Measurements from ENCODE around the gene CARD19.
A peak's percentile ranks its signal among the peaks of the same experiment; 100 is the strongest.

The CARD19 gene

GRCh38 chr9:93133681-93134014 lies 37.6 kb downstream of the CARD19 start:
- DNase-seq (ENCODE audit: low read depth in 2 of 2): peak in 1 of 2 donors; percentile 29

GRCh38 chr9:93134015-93134739 lies 38.2 kb downstream of the CARD19 start, which contains the start of gene NINJ1:
NINJ1 (minus strand) TSS chr9:93134251; CDS start chr9:93134217, 34 bp downstream.
- peak; percentile 84 to 85 for DNase-seq (ENCODE audit: low read depth in 2 of 2)

GRCh38 chr9:93134740-93135444 lies 38.9 kb downstream of the CARD19 start:
- DNase-seq (ENCODE audit: low read depth in 2 of 2): no peak

GRCh38 chr9:93136011-93136440 lies 40.0 kb downstream of the CARD19 start:
- no peak for DNase-seq (ENCODE audit: low read depth in 2 of 2)

DNA sequence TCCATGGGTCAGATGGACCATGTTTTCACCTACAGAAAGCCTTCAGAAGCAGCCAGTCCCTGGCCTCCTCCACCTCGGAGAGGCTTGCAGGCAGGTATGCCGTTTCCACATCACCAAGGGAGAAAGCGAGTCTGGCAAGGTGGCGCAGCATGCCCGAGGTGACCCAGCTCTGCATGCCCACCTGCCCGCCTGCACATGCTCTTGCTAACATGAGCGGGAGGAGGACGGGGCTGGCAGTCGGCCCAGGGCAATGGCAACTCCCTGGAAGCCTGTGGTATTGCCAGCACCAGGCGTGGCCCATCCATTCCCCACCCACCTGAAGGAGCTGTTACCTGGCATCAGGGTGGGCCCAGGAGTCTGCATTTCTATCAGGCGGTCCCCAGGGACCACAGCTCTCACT lies 41.3 kb downstream of the CARD19 start:
- DNase-seq (ENCODE audit: low read depth in 2 of 2): no peak

DNA sequence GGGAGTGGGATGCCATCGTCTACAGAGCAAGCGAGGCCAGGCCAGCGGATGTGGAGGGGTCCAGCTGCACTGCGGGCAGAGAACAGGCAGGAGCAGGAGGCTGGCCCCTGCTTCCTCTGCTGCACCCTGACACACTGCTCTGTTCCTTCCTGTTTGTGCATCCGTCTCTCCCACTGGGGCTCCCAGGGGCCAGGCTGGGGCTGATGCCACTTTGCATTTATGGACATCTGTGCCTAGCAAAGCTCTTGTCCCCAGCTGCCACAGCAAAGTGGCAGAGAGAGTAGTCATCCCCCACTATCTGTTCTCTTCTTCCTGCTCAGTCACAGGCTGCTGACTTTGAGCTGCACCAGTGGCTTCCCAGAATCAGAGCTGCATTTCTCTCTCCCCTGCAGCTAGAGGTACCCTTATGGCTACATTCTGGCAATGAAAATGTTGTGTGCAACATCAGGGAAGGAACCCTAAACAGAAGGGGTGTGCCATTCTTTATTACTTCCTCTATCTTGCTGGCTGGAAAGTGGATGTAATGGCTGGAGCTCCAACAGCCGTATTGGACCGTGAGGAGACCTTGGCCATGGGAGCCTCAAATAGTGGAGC lies 42.3 kb downstream of the CARD19 start:
- DNase-seq (ENCODE audit: low read depth in 2 of 2): no peak

- DNase-seq (ENCODE audit: low read depth in 2 of 2): no peak
Measured at GRCh38 chr9:93139365-93140182, 43.6 kb downstream of the CARD19 start.

DNA sequence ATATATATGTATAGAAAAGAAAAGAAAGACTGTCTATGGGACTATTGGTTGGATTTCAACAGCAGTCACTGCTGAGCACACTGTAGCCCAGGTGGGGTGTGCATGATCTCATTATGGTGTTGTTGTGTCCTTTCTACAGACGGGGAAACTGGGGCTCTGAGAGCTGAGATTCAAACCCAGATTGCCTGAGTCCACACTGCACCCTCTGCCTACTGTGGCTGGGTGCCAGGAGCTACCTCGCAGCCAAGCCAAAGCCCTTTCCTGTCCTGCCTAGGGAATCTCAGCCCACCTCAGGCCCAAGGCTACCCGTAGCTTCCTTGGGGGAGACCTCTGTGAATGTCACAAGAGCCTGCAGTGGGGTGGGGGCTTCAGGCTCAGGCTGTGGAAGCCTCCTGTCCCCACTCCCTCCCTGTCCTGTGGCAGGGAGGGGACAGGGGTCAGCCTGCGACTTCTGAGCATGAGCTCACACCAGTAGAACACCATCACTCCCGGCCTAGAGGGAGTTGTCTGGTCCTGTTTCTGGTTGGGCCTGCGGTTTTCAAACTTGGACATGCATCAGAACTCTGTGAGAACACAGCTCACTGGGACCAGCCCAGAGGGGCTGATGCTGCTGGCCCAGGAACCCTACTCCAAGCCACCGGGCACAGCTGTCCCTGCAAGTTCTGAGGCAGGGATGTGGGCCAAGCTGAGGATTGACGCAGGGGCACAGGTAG lies 45.9 kb downstream of the CARD19 start:
- no peak for DNase-seq (ENCODE audit: low read depth in 2 of 2)

- peak in 1 of 2 donors; percentile 25 for DNase-seq (ENCODE audit: low read depth in 2 of 2)
Measured at GRCh38 chr9:93143830-93144530, 48.0 kb downstream of the CARD19 start.

GRCh38 chr9:93146696-93147095 lies 50.7 kb downstream of the CARD19 start:
- DNase-seq (ENCODE audit: low read depth in 2 of 2): peak in 1 of 2 donors; percentile 29

DNA sequence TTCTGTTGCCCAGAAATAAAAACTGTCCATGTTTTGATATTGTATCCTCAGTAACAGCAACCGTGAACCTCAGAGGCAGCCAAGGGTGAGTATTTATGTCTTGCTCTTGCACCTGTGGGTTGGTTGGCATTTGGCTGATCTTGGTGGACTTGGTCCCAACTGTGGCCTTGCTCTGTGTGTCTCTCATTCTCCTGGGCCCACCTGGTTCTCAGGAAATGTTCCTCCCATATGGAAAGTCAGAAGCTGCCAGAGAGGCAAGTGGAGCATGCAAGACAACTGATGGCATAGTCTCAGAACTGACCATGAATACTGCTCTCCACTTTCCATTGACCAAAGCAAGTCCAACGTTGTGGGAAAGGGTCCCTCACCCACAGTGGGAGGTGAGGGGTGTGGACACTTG lies 51.6 kb downstream of the CARD19 start:
- no peak for DNase-seq (ENCODE audit: low read depth in 2 of 2)

GRCh38 chr9:93148721-93149120 lies 52.7 kb downstream of the CARD19 start:
- no peak for DNase-seq (ENCODE audit: low read depth in 2 of 2)

- no peak for DNase-seq (ENCODE audit: low read depth in 2 of 2)
Measured at GRCh38 chr9:93149361-93149760, 53.3 kb downstream of the CARD19 start.

DNA sequence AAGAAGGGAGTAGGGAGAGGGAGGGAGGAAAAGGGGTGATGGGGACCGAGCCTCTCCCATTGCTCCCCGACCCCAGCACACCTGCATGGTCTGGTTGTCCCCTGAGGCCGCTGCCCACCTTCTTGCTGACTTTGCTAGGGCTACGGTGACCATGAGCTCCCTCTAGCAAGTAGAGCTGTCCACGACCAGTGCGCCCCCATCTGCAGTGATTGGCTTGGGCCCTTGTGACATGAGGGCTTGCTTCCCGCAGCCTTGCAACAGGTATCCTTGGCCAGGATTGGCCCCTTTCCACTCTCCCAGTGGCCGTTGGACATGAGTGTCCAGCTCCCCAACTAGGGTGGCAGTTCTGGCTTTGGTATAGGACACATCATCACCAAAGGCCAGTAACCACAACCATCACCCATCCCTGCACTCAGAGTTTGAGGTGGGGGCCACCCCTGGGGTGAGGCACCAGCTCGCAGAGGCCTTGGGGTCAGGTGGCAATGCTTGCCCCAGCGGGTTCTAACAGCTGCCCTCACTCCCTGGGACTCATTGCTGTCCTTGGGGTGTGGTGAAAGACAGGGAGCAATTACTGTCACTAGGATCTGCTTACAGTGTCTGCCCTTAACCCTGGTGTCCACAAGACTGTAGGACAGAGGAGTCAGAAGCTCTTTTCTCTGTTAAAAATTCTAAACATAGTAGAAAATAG lies 55.2 kb downstream of the CARD19 start:
- DNase-seq (ENCODE audit: low read depth in 2 of 2): no peak

GRCh38 chr9:93154293-93154903 lies 58.4 kb downstream of the CARD19 start:
- DNase-seq (ENCODE audit: low read depth in 2 of 2): no peak

GRCh38 chr9:93155716-93156474 lies 59.9 kb downstream of the CARD19 start:
- DNase-seq (ENCODE audit: low read depth in 2 of 2): no peak

GRCh38 chr9:93156475-93157008 lies 60.5 kb downstream of the CARD19 start:
- no peak for DNase-seq (ENCODE audit: low read depth in 2 of 2)

DNA sequence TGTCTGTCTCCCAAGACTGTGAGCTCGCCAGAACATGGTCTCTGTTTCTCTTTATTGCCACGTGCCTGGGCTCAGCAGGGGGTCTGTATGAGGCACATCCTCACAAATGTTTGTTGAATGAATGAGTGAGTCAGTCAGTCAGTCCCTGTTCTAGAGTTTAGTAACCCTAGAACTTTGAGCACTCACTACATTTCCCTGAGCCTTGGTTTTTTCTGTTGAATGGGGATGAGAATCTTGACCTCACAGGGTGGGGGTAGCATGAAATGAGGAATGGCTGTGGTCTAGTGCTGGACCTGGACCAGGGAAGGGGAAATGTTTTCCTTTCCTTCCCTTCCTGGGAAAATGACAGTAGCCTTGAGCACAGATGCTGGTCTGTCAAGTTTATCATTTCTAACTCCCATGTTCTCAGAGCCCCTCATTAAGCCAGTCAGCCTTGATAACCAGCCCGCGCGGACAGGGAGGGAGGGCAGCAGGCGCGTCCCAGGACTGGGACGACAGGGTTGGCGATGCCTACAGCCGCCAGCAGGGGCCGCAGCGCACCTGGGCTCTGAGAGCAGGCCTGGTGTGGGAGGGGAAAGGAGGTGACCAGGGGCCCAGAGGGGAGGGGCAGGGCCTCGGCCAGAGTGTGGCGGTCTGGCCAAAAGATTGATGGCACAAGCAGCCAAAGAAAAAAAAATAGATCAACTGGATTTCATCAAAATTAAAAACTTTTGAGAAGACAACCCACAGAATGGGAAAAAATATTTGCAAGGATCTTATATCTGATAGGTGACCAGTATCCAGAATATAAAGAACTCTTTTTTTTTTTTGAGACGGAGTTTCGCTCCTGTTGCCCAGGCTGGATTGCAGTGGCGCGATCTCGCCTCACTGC lies 63.8 kb downstream of the CARD19 start:
- DNase-seq (ENCODE audit: low read depth in 2 of 2): peak; percentile 57 to 74

All from stimulated activated CD4-positive, alpha-beta T cell treated with anti-CD3 and anti-CD28 coated beads, Interleukin-1b, Interleukin-23, amount 100 ng/mL, for 4 hours (primary cell).